ENCODE measurements around the gene PPFIA2.

DNA sequence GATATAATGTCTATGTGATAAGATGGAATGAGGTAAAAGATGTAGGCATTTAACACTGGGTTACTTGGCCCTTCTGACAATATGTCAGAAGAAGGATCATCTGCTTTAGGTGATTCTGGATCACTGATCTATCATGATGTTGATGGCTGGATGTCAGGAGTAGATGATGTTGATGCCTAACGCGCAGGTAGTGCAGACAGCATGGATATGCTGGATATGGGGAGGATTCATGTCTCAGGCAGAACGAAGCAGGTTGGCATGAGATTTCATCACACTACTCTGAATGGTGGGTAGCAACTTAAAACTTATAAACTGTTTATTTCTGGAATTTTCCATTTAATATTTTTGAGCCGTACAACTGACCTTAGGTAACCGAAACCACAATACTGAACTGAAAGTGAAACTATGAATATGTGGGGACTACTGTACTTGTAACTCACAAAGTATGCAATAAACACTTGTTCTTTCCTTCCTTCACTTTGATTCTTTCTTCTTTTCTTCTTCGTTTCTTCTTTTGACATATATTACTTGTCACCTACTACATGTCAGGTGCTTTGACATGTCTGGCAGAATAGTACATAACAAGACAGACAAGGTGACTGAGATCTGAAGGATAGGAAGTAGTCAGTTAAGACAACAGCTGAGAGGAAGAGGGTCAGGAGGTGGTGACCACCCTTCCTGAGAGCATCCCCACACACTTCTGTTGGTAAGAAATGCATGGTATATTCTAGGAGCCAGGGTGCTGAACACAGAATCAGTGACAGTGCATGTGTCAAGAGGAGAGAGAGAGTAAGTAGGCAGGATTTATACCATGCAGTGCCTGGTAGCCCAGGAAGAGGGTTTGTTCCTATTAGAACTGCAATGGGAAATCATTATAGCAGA lies 238.8 kb downstream of the PPFIA2 start:
- TF ChIP-seq CTCF (IDR thresholded peaks at IDR 0.05) (no peak), ZFX (IDR thresholded peaks at IDR 0.05; ENCODE audit: borderline replicate concordance) (no peak)
